GM12878 (cell line): ENCODE results near the gene ZNF574. TPM values are rescaled to one million over a fixed set of nuclear protein-coding genes. Genes with fewer than 3 reads are reported as not detected.

ENCODE experiments used
- ATAC-seq: fragments of 200-7000 bp; cut with Tn5 transposase; 3 replicates; pipeline ENCODE4 v1.9.1; 2020; ENCODE audit warnings: mild to moderate bottlenecking, moderate library complexity
- BruUV-seq: library from RNA; stranded (reverse); fragments of 400-500 nt; replicated peaks from 2 replicates; lab custom pipeline; 2021; lab: Mats Ljungman, UMichigan
- CTCF ChIA-PET: fragments of 300-600 bp; sonication (Branson Sonifier 250); formaldehyde crosslinking; extraction: SDS; loops from one replicate; lab custom pipeline; 2021; ENCODE audit warnings: inconsistent platforms; lab: Yijun Ruan, JAX
- POLR2A ChIA-PET: fragments of 350-600 bp; formaldehyde crosslinking; extraction: SDS; loops from one replicate; lab custom pipeline; 2021; ENCODE audit warnings: inconsistent platforms; lab: Charles Lee
- RAD21 ChIA-PET: fragments of 300-600 bp; sonication (Branson Sonifier 250); formaldehyde crosslinking; loops from one replicate; lab custom pipeline; 2023; ENCODE audit warnings: antibody characterized with exemption; ENCODE audit not compliant: unreplicated experiment; lab: Charles Lee
- SMC1A ChIA-PET: fragments of 300-600 bp; sonication (Branson Sonifier 250); formaldehyde crosslinking; loops from one replicate; lab custom pipeline; 2023; ENCODE audit not compliant: unreplicated experiment, uncharacterized antibody; lab: Charles Lee
- DNase-seq: peaks from one replicate; pipeline ENCODE4 v3.0.0-alpha.2; 2011; ENCODE audit warnings: low read depth, low spot score
- FAIRE-seq: peaks from 3 replicates; lab custom pipeline; 2011; peaks lifted over from hg19 to GRCh38; lab: Jason Lieb, UNC
- H2AFZ ChIP-seq: 2 replicates; pipeline ENCODE4 v1.6.0; 2011; ENCODE audit warnings: low read depth, low read length, control low read depth; ENCODE audit not compliant: control insufficient read depth
- H3K27ac ChIP-seq: 2 replicates; pipeline ENCODE4 v1.5.1; 2011; ENCODE audit warnings: control low read depth; ENCODE audit not compliant: control insufficient read depth, insufficient read depth
- H3K27me3 ChIP-seq, 2 experiments: replicated peaks in 1 of 2; 2 replicates each; pipeline versions ENCODE4 v1.6.0 to v1.6.1; 2011; ENCODE audit warnings: low read length in 1 of 2; ENCODE audit not compliant: control insufficient read depth in 2 of 2, insufficient read depth in 2 of 2
- H3K36me3 ChIP-seq, 2 experiments: 2 replicates each; pipeline ENCODE4 v1.5.1; 2011; ENCODE audit warnings: low read length in 1 of 2; ENCODE audit not compliant: control insufficient read depth in 2 of 2, insufficient read depth in 2 of 2
- H3K4me1 ChIP-seq: 2 replicates; pipeline ENCODE4 v1.6.1; 2011; ENCODE audit warnings: mild to moderate bottlenecking, low read length, moderate library complexity, mixed read lengths; ENCODE audit not compliant: control insufficient read depth, insufficient read depth
- H3K4me2 ChIP-seq: 2 replicates; pipeline ENCODE4 v1.6.0; 2011; ENCODE audit warnings: control low read depth; ENCODE audit not compliant: control insufficient read depth, insufficient read depth
- H3K4me3 ChIP-seq: fragments of 200-600 bp; sonication (generic); 2 replicates; pipeline ENCODE4 v1.5.1; 2016
- H3K79me2 ChIP-seq: 2 replicates; pipeline ENCODE4 v1.6.0; 2011; ENCODE audit warnings: low read length; ENCODE audit not compliant: control insufficient read depth, insufficient read depth
- H3K9ac ChIP-seq: 2 replicates; pipeline ENCODE4 v1.8.0; 2011; ENCODE audit warnings: low read length, control low read depth, mixed read lengths; ENCODE audit not compliant: control insufficient read depth, insufficient read depth
- H3K9me3 ChIP-seq: replicated peaks from 3 replicates; pipeline ENCODE4 v1.5.1; 2011; ENCODE audit warnings: mild to moderate bottlenecking, low read length; ENCODE audit not compliant: control insufficient read depth, insufficient read depth
- H4K20me1 ChIP-seq: 2 replicates; pipeline ENCODE4 v1.6.0; 2011; ENCODE audit not compliant: control insufficient read depth, insufficient read depth
- EZH2 ChIP-seq: IDR thresholded peaks from 2 replicates; pipeline ENCODE4 v1.6.1; 2012; ENCODE audit warnings: low read depth, mild to moderate bottlenecking, control low read depth, inconsistent platforms, low read length, borderline replicate concordance; ENCODE audit not compliant: control insufficient read depth
- IRF5 ChIP-seq: fragments of 450-650 bp; IDR thresholded peaks from 2 replicates; pipeline ENCODE4 v1.6.1; 2017; ENCODE audit warnings: borderline replicate concordance
- KAT2A ChIP-seq: conservative IDR thresholded peaks from 2 replicates; pipeline ENCODE4 v1.6.1; 2011; ENCODE audit warnings: low read depth, low read length; ENCODE audit not compliant: control insufficient read depth
- MXI1 ChIP-seq: fragments of 150-350 bp; IDR thresholded peaks from 2 replicates; pipeline ENCODE4 v1.6.1; 2011; ENCODE audit warnings: low read depth, mild to moderate bottlenecking, inconsistent platforms, low read length, improper control_type of control experiment
- POLR2AphosphoS5 ChIP-seq: IDR thresholded peaks from 2 replicates; pipeline ENCODE4 v1.6.1; 2011; ENCODE audit warnings: mild to moderate bottlenecking, low read length, inconsistent platforms
- RAD51 ChIP-seq: fragments of 450-650 bp; IDR thresholded peaks from 2 replicates; pipeline ENCODE4 v1.6.1; 2016; ENCODE audit warnings: moderate library complexity, mild to moderate bottlenecking, inconsistent platforms
- SKIL ChIP-seq: fragments of 450-650 bp; IDR thresholded peaks from 2 replicates; pipeline ENCODE4 v1.6.1; 2017; ENCODE audit warnings: mild to moderate bottlenecking, low read depth, inconsistent platforms; ENCODE audit not compliant: poor library complexity, severe bottlenecking
- SUZ12 ChIP-seq: fragments of 200-600 bp; sonication (generic); IDR thresholded peaks from one replicate; pipeline ENCODE4 v1.6.1; 2018; ENCODE audit warnings: antibody characterized with exemption, mild to moderate bottlenecking; ENCODE audit not compliant: unreplicated experiment
- WRNIP1 ChIP-seq: IDR thresholded peaks from 2 replicates; pipeline ENCODE4 v1.6.1; 2011; ENCODE audit warnings: low read depth, low read length, improper control_type of control experiment, borderline replicate concordance
- ZBTB33 ChIP-seq: fragments of 450-650 bp; IDR thresholded peaks from 2 replicates; pipeline ENCODE4 v1.6.1; 2017; ENCODE audit warnings: mild to moderate bottlenecking
- ZNF687 ChIP-seq: fragments of 450-650 bp; IDR thresholded peaks from 2 replicates; pipeline ENCODE4 v1.6.1; 2017; ENCODE audit warnings: mild to moderate bottlenecking, moderate library complexity
- WGBS: methylation state at CpG from one replicate; pipeline ENCODE4 v1.1.6; 2016; ENCODE audit warnings: low lambda C conversion rate; ENCODE audit not compliant: insufficient replicate concordance, insufficient coverage; ENCODE audit errors: missing lambda C conversion rate; 5-methylcytosine and 5-hydroxymethylcytosine counted together
- in situ Hi-C: fragments of 300-500 bp; cut with MboI; formaldehyde crosslinking; loops from 9 replicates; pipeline ENCODE4 v1.14.3; 2018; ENCODE audit warnings: mixed read lengths
- intact Hi-C: fragments of 100-400 bp; cut with micrococcal nuclease; formaldehyde crosslinking; loops from one replicate; pipeline ENCODE4 v1.14.2; 2022; ENCODE audit not compliant: unreplicated experiment
- polyA plus RNA-seq, 11 experiments: library from polyadenylated mRNA; depleted of rRNA in 4 of 11; unstranded in 6 of 11; stranded (reverse) in 5 of 11; fragments of >200 nt; fragmentation: Nextera tagmentation in 4 of 11; fragmentation: Illumina TruSeq in 1 of 11; extraction: Ambion mirVana in 4 of 11; extraction: Trizol in 1 of 11; gene quantifications; 1 replicate in 1 of 11; 2 replicates in 10 of 11; pipeline versions ENCODE4 v1.2.1 to v1.2.3, GENCODE V29; 2011 to 2016; ENCODE audit warnings: inconsistent platforms in 2 of 11, missing spikeins in 2 of 11, low read depth in 1 of 11
- total RNA-seq, 4 experiments: library from RNA; depleted of rRNA in 3 of 4; stranded (reverse); fragments of >200 nt in 3 of 4; fragmentation: Illumina TruSeq in 1 of 4; extraction: Trizol in 1 of 4; gene quantifications; 2 replicates each; pipeline versions ENCODE4 v1.2.1 to v1.2.3, GENCODE V29; 2013 to 2021

Gene ZNF574
- total and polyA plus RNA-seq, 10 of the 15 experiments (the other 5 are each of a cell fraction or from before 2014, with no cell fraction given), result 0.32 to 25.6 (median 11.4) TPM

GRCh38 chr19:42122691-42123607 is 47.0 kb downstream of the ZNF574 start:
- Histone ChIP-seq H3K9me3 (no peaks in the 10 kb centered on the region), H2AFZ (peak overlapping the region; percentile 33), H3K27ac (peak overlapping the region; percentile 96), H3K4me1 (peaks cover 62% of the 10 kb centered on the region), H3K4me2 (peak overlapping the region; percentile 86), H3K27me3 (no peaks in the 10 kb centered on the region), H3K79me2 (peaks cover 52% of the 10 kb centered on the region), H4K20me1 (no peaks in the 10 kb centered on the region), H3K4me3 (peak overlapping the region; percentile 57), H3K9ac (peak overlapping the region; percentile 68), H3K36me3 (peaks cover 7 to 17% of the 10 kb centered on the region in 2 experiments)
- ChIA-PET RAD21 (interaction anchor here (0.7 to 5.2 kb wide), 8 partner anchors 9 to 160 kb away, joined by 3 to 68 read pairs (median 6); partner anchors contain the start of genes GSK3A and POU2F2), CTCF (interaction anchor here (0.7 to 6.6 kb wide), 12 partner anchors 9 to 204 kb away, joined by 3 to 132 read pairs (median 3); partner anchors contain the start of gene POU2F2), SMC1A (interaction anchor here (0.5 to 9.1 kb wide), 7 partner anchors 8 to 247 kb away, joined by 3 to 223 read pairs (median 3); partner anchors contain the start of gene POU2F2), POLR2A (interaction anchor here (0.6 to 4.7 kb wide), 7 partner anchors 8 to 123 kb away, joined by 3 to 75 read pairs (median 7); partner anchors contain the start of genes GSK3A and POU2F2)
- FAIRE-seq, result peak; percentile 87
- no TSS peak for BruUV-seq
- DNase-seq, result peak; percentile 68
- ATAC-seq, result peak; percentile 70
- 0% methylated on average over 17 of the region's 17 CpGs for WGBS
- intact Hi-C loops, result no loop called here
- in situ Hi-C loops, result no loop called here
- TF ChIP-seq ZBTB33 (no peak), ZNF687 (peak; percentile 22; the same call in 1 of the 2 replicates), MXI1 (no peak), SKIL (no peak), KAT2A (no peak), IRF5 (no peak), WRNIP1 (no peak), RAD51 (no peak), POLR2AphosphoS5 (no peak), EZH2 (no peak), SUZ12 (no peak)
